Panc1 (cell line): ENCODE results near the gene SLC7A7. TPM values are rescaled to one million over a fixed set of nuclear protein-coding genes. Genes with fewer than 3 reads are reported as not detected.

Experiments used
- ATAC-seq: fragments of 200-7000 bp; cut with Tn5 transposase; 2 replicates; pipeline ENCODE4 v1.9.1; 2020; ENCODE audit warnings: mild to moderate bottlenecking, moderate library complexity
- BruUV-seq: library from RNA; stranded (reverse); fragments of 400-500 nt; replicated peaks from 2 replicates; lab custom pipeline; 2021; lab: Mats Ljungman, UMichigan
- CTCF ChIA-PET: fragments of 300-600 bp; sonication (Branson Sonifier 250); formaldehyde crosslinking; loops from one replicate; lab custom pipeline; 2022; ENCODE audit warnings: antibody characterized with exemption; lab: Charles Lee
- POLR2A ChIA-PET: fragments of 300-600 bp; sonication (Branson Sonifier 250); formaldehyde crosslinking; loops from one replicate; lab custom pipeline; 2022; ENCODE audit warnings: antibody characterized with exemption; lab: Charles Lee
- DNase-seq: peaks from one replicate; pipeline ENCODE4 v3.0.0-alpha.2; 2010; ENCODE audit warnings: low read depth, low spot score
- H3K27ac ChIP-seq: 2 replicates; pipeline ENCODE4 v1.5.1; 2011; ENCODE audit warnings: mild to moderate bottlenecking, low read length, inconsistent platforms
- H3K27me3 ChIP-seq: fragments of 200-500 bp; sonication (Bioruptor generic); 2 replicates; pipeline ENCODE4 v1.6.0; 2014; ENCODE audit warnings: low read length, inconsistent platforms; ENCODE audit not compliant: control insufficient read depth, insufficient read depth
- H3K36me3 ChIP-seq: fragments of 200-500 bp; sonication (Bioruptor generic); 2 replicates; pipeline ENCODE4 v1.5.1; 2014; ENCODE audit warnings: inconsistent platforms, mild to moderate bottlenecking, low read length, moderate library complexity; ENCODE audit not compliant: control insufficient read depth, insufficient read depth
- H3K4me1 ChIP-seq: 2 replicates; pipeline ENCODE4 v1.5.1; 2011; ENCODE audit warnings: inconsistent platforms, mild to moderate bottlenecking, low read length, moderate library complexity; ENCODE audit not compliant: control insufficient read depth, insufficient read depth
- H3K4me3 ChIP-seq, 2 experiments: 2 replicates each; pipeline ENCODE4 v1.5.1; 2011 to 2012; ENCODE audit warnings: low read depth in 2 of 2, low read length in 2 of 2, mild to moderate bottlenecking in 2 of 2, inconsistent platforms in 1 of 2, moderate library complexity in 1 of 2
- H3K9me3 ChIP-seq: fragments of 200-500 bp; sonication (Bioruptor generic); 2 replicates; pipeline ENCODE4 v1.5.1; 2014; ENCODE audit warnings: low read depth, mild to moderate bottlenecking, inconsistent platforms, low read length, moderate library complexity; ENCODE audit not compliant: control insufficient read depth, insufficient read depth
- CTCF ChIP-seq: fragments of 450-650 bp; IDR thresholded peaks from 2 replicates; pipeline ENCODE4 v1.5.1; 2017; ENCODE audit warnings: mild to moderate bottlenecking
- POLR2AphosphoS5 ChIP-seq: IDR thresholded peaks from 2 replicates; pipeline ENCODE4 v1.6.1; 2012; ENCODE audit warnings: mild to moderate bottlenecking, low read depth, low read length, moderate library complexity
- REST ChIP-seq, 2 experiments: IDR thresholded peaks; 2 replicates each; pipeline ENCODE4 v1.6.1; 2011 to 2012; ENCODE audit warnings: low read depth in 2 of 2, control low read depth in 1 of 2, low read length in 1 of 2, mild to moderate bottlenecking in 1 of 2, moderate library complexity in 1 of 2; ENCODE audit not compliant: insufficient read depth in 1 of 2
- SIN3A ChIP-seq: IDR thresholded peaks from 2 replicates; pipeline ENCODE4 v1.6.1; 2012; ENCODE audit warnings: low read depth, mild to moderate bottlenecking, low read length, moderate library complexity, borderline replicate concordance; ENCODE audit not compliant: insufficient read depth
- TCF7L2 ChIP-seq: IDR thresholded peaks from 2 replicates; pipeline ENCODE4 v1.6.1; 2011; ENCODE audit warnings: mild to moderate bottlenecking, low read depth, low read length, inconsistent platforms
- in situ Hi-C: cut with HindIII; loops from 2 replicates; pipeline ENCODE4 v1.10.0; 2016; ENCODE audit warnings: low sequenced_read_pairs, low pct_unique_long_range_greater_than_20kb
- intact Hi-C: fragments of 100-400 bp; cut with micrococcal nuclease; formaldehyde crosslinking; loops from one replicate; pipeline ENCODE4 v1.10.0; 2022; ENCODE audit not compliant: unreplicated experiment
- total RNA-seq: library from RNA; stranded (reverse); gene quantifications from one replicate; pipeline ENCODE4 v1.2.1, GENCODE V29; 2021; ENCODE audit not compliant: unreplicated experiment

The SLC7A7 gene
- total RNA-seq, 1 experiment from 2014 or later, result 0.85 TPM

- BruUV-seq, result no TSS peak
- ChIA-PET CTCF (no interaction called here), POLR2A (no interaction called here)
- TF ChIP-seq CTCF (no peak), REST (IDR thresholded peaks at IDR 0.05; ENCODE audit: insufficient read depth in 1 of 2, low read depth in 2 of 2, low read length in 1 of 2) (no peak), SIN3A (no peak), TCF7L2 (no peak), POLR2AphosphoS5 (no peak)
- H3K9me3 ChIP-seq, result no peaks in the 10 kb centered on the region
- H3K36me3 ChIP-seq, result no peaks in the 10 kb centered on the region
- H3K27ac ChIP-seq, result no peak overlapping the region
- intact Hi-C loops, result no loop called here
- DNase-seq (no peak), ATAC-seq (no peak)
- in situ Hi-C loops, result no loop called here
- H3K4me3 ChIP-seq, result no peak overlapping the region
- no peaks in the 10 kb centered on the region for H3K4me1 ChIP-seq
- no peaks in the 10 kb centered on the region; the same call in 1 of the 2 replicates for H3K27me3 ChIP-seq
These were observed 16.7 kb downstream of the SLC7A7 start for GRCh38 chr14:22798528-22798927.

- Histone ChIP-seq H3K36me3 (no peaks in the 10 kb centered on the region), H3K27me3 (no peaks in the 10 kb centered on the region; the same call in 1 of the 2 replicates), H3K9me3 (no peaks in the 10 kb centered on the region), H3K4me3 (no peak overlapping the region), H3K27ac (no peak overlapping the region), H3K4me1 (no peaks in the 10 kb centered on the region)
- BruUV-seq, result no TSS peak
- ChIA-PET CTCF (no interaction called here), POLR2A (no interaction called here)
- ATAC-seq (no peak), DNase-seq (no peak)
- intact Hi-C loops (no loop called here), in situ Hi-C loops (no loop called here)
- TF ChIP-seq SIN3A (no peak), TCF7L2 (no peak), REST (IDR thresholded peaks at IDR 0.05; ENCODE audit: insufficient read depth in 1 of 2, low read depth in 2 of 2, low read length in 1 of 2) (no peak), CTCF (no peak), POLR2AphosphoS5 (no peak)
These were observed 18.0 kb downstream of the SLC7A7 start for GRCh38 chr14:22797017-22797917.
